Progenitor cell of endocrine pancreas (in vitro differentiated cells): ENCODE results near the gene GCGR. TPM values are rescaled to one million over a fixed set of nuclear protein-coding genes. Genes with fewer than 3 reads are reported as not detected.

Experiments used
- DNase-seq: peaks from one replicate; pipeline ENCODE4 v3.0.0; 2021; ENCODE audit warnings: low spot score; ENCODE audit not compliant: unreplicated experiment
- H3K27ac Mint-ChIP-seq: 2 replicates; pipeline ENCODE4 v1.8.0; 2021; ENCODE audit warnings: mild to moderate bottlenecking, moderate library complexity, mixed read lengths
- H3K27me3 Mint-ChIP-seq: 2 replicates; pipeline ENCODE4 v1.8.0; 2021; ENCODE audit warnings: mixed read lengths
- H3K36me3 Mint-ChIP-seq: 2 replicates; pipeline ENCODE4 v1.8.0; 2022; ENCODE audit warnings: mixed read lengths; ENCODE audit not compliant: insufficient read depth
- H3K4me1 Mint-ChIP-seq: 2 replicates; pipeline ENCODE4 v1.8.0; 2021; ENCODE audit warnings: low read depth, mixed read lengths
- H3K4me3 Mint-ChIP-seq: 2 replicates; pipeline ENCODE4 v1.8.0; 2021; ENCODE audit warnings: low read depth, mild to moderate bottlenecking, moderate library complexity, mixed read lengths
- H3K9me3 Mint-ChIP-seq: 2 replicates; pipeline ENCODE4 v1.8.0; 2021; ENCODE audit warnings: low read depth, mixed read lengths
- CTCF ChIP-seq: fragments of 200-600 bp; sonication (generic); IDR thresholded peaks from one replicate; pipeline ENCODE4 v1.5.0; 2021; ENCODE audit warnings: antibody characterized with exemption, mild to moderate bottlenecking; ENCODE audit not compliant: unreplicated experiment
- total RNA-seq: library from RNA; stranded (reverse); gene quantifications from 2 replicates; pipeline ENCODE4 v1.2.1, GENCODE V29; 2021

Gene GCGR
- total RNA-seq, 1 donor from 2014 or later, result 2.2 TPM

GRCh38 chr17:81849457-81849856, 45.5 kb downstream of the GCGR start:
- peaks cover 21% of the 10 kb centered on the region for H3K36me3 Mint-ChIP-seq
- no peak for TF ChIP-seq CTCF
- H3K27ac Mint-ChIP-seq, result no peak overlapping the region
- no peaks in the 10 kb centered on the region for H3K9me3 Mint-ChIP-seq
- H3K4me3 Mint-ChIP-seq, result no peak overlapping the region
- no peaks in the 10 kb centered on the region for H3K4me1 Mint-ChIP-seq
- no peak for DNase-seq
- no peaks in the 10 kb centered on the region for H3K27me3 Mint-ChIP-seq

- Mint-ChIP-seq H3K27ac (no peak overlapping the region), H3K9me3 (no peaks in the 10 kb centered on the region), H3K4me1 (no peaks in the 10 kb centered on the region), H3K4me3 (no peak overlapping the region), H3K36me3 (peaks cover 15% of the 10 kb centered on the region), H3K27me3 (no peaks in the 10 kb centered on the region)
- DNase-seq, result no peak
- TF ChIP-seq CTCF, result no peak
Measured at GRCh38 chr17:81851423-81851822, 47.5 kb downstream of the GCGR start.

- Mint-ChIP-seq H3K9me3 (no peaks in the 10 kb centered on the region), H3K36me3 (peaks cover 13% of the 10 kb centered on the region), H3K27me3 (no peaks in the 10 kb centered on the region), H3K4me3 (no peak overlapping the region), H3K27ac (no peak overlapping the region), H3K4me1 (no peaks in the 10 kb centered on the region)
- no peak for DNase-seq
- no peak for TF ChIP-seq CTCF
Measured at GRCh38 chr17:81852237-81852636, 48.3 kb downstream of the GCGR start.

GRCh38 chr17:81854974-81855774, 51.2 kb downstream of the GCGR start:
- Mint-ChIP-seq H3K4me3 (no peak overlapping the region), H3K9me3 (no peaks in the 10 kb centered on the region), H3K4me1 (peaks cover 15% of the 10 kb centered on the region), H3K27ac (peak overlapping the region; percentile 45), H3K27me3 (no peaks in the 10 kb centered on the region), H3K36me3 (peaks cover 15% of the 10 kb centered on the region)
- TF ChIP-seq CTCF, result no peak
- DNase-seq, result no peak

- Mint-ChIP-seq H3K9me3 (no peaks in the 10 kb centered on the region), H3K27me3 (no peaks in the 10 kb centered on the region), H3K4me1 (peaks cover 25% of the 10 kb centered on the region), H3K27ac (peak overlapping the region; percentile 71), H3K4me3 (peak overlapping the region; percentile 88), H3K36me3 (peaks cover 9% of the 10 kb centered on the region)
- no peak for DNase-seq
- no peak for TF ChIP-seq CTCF
Measured at GRCh38 chr17:81858170-81858966, 54.4 kb downstream of the GCGR start.
